CD8-positive, alpha-beta memory T cell (primary cell): ENCODE results near the gene ZFR2. TPM values are rescaled to one million over a fixed set of nuclear protein-coding genes. Genes with fewer than 3 reads are reported as not detected.

Experiments
- CTCF ChIA-PET: fragments of 350-600 bp; sonication (Branson Sonifier 250); formaldehyde crosslinking; loops from one replicate; lab custom pipeline; 2021; ENCODE audit warnings: antibody characterized with exemption; lab: Charles Lee
- POLR2A ChIA-PET: fragments of 350-600 bp; sonication (Branson Sonifier 250); formaldehyde crosslinking; loops from one replicate; lab custom pipeline; 2021; ENCODE audit warnings: antibody characterized with exemption; lab: Charles Lee
- DNase-seq, 5 donors: peaks; one replicate each; pipeline versions ENCODE4 v3.0.0 to v3.0.0-alpha.2; 2020 to 2022; ENCODE audit warnings: mixed read lengths in 1 of 5
- H3K27ac ChIP-seq: one replicate; pipeline ENCODE4 v1.7.0; 2013; ENCODE audit warnings: low read depth, mild to moderate bottlenecking, low read length, moderate library complexity
- H3K27me3 ChIP-seq: 2 replicates; pipeline ENCODE4 v1.7.0; 2013; ENCODE audit warnings: low read length, mild to moderate bottlenecking; ENCODE audit not compliant: insufficient read depth, poor library complexity, severe bottlenecking
- H3K36me3 ChIP-seq: 2 replicates; pipeline ENCODE4 v1.7.0; 2013; ENCODE audit warnings: mild to moderate bottlenecking, low read length, moderate library complexity; ENCODE audit not compliant: insufficient read depth
- H3K4me1 ChIP-seq: 2 replicates; pipeline ENCODE4 v1.7.0; 2013; ENCODE audit warnings: mild to moderate bottlenecking, low read length, moderate library complexity; ENCODE audit not compliant: insufficient read depth
- H3K4me3 ChIP-seq: 2 replicates; pipeline ENCODE4 v1.7.0; 2013; ENCODE audit warnings: mild to moderate bottlenecking, low read length
- H3K9me3 ChIP-seq: 2 replicates; pipeline ENCODE4 v1.7.0; 2013; ENCODE audit warnings: mild to moderate bottlenecking, low read length
- H3K27ac Mint-ChIP-seq, 8 donors: one replicate each; pipeline ENCODE4 v1.8.0; 2020 to 2021; ENCODE audit warnings: mixed read lengths in 8 of 8, mild to moderate bottlenecking in 6 of 8, inconsistent platforms in 3 of 8, moderate library complexity in 3 of 8
- H3K27me3 Mint-ChIP-seq, 2 donors: one replicate each; pipeline ENCODE4 v1.8.0; 2020 to 2021; ENCODE audit warnings: mixed read lengths in 2 of 2, mild to moderate bottlenecking in 1 of 2, moderate library complexity in 1 of 2
- H3K36me3 Mint-ChIP-seq, 3 donors: one replicate each; pipeline ENCODE4 v1.8.0; 2020 to 2021; ENCODE audit warnings: mixed read lengths in 3 of 3, inconsistent platforms in 1 of 3, mild to moderate bottlenecking in 1 of 3
- H3K4me1 Mint-ChIP-seq, 3 donors: one replicate each; pipeline ENCODE4 v1.8.0; 2020 to 2021; ENCODE audit warnings: mixed read lengths in 3 of 3, inconsistent platforms in 1 of 3, mild to moderate bottlenecking in 1 of 3
- H3K4me3 Mint-ChIP-seq, 7 donors: one replicate each; pipeline ENCODE4 v1.8.0; 2020 to 2021; ENCODE audit warnings: mixed read lengths in 7 of 7, mild to moderate bottlenecking in 6 of 7, moderate library complexity in 4 of 7, inconsistent platforms in 2 of 7
- H3K9me3 Mint-ChIP-seq, 5 donors: one replicate each; pipeline ENCODE4 v1.8.0; 2020 to 2022; ENCODE audit warnings: mixed read lengths in 5 of 5, mild to moderate bottlenecking in 3 of 5, moderate library complexity in 2 of 5, inconsistent platforms in 1 of 5
- polyA plus RNA-seq: library from polyadenylated mRNA; unstranded; fragments of 300-500 nt; fragmentation: Illumina TruSeq; gene quantifications from one replicate; pipeline ENCODE4 v1.2.3, GENCODE V29; 2021
- total RNA-seq, 2 experiments: library from RNA; stranded (reverse); gene quantifications; one replicate each; pipeline ENCODE4 v1.2.3, GENCODE V29; 2021

ZFR2 gene
- total RNA-seq (under 1 TPM; 0.57 to 0.71 TPM), polyA plus RNA-seq (4.8 TPM)

DNA sequence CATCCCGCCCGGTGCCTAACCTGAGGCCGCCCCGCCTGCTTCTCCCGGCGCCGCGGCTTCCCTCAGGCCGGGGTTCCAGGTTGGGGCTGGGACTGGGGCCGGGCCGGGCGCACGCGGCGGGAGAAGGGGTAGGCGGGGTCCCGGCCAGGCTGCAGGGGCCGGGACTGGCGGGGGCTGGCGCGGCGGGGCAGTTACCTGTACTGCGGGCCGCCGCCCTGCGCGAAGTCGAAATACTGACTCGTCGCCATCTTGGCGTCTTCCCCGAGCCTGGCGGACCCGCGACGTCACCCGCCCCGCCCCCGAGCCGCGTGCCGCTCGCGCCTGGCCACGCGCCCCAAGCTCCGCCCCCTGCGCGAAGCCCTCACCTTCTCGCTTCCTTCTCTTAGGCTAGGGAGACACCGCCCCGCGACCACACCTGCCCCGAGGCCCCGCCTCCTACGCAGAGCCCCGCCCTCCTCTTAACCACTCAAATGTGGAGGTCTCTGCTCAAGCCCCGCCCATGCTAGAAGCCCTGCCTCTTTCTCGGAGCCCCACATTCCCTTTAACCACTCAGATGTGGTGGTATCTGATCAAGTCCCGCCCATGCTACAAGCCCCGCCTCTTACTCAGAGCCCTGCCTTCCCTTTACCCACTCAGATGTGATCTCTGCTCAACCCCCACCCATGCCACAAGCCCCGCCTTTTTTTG, at the start of gene ZFR2:
Gene ZFR2, minus strand, starts transcription at position 269 of the 687 bp plus-strand sequence. Its CDS starts 21 bp downstream, at position 248.
- Histone ChIP-seq H3K27me3 (peaks cover 17% of the 10 kb centered on the region), H3K4me3 (no peak within 1 kb of the TSS)
- CTCF ChIA-PET: no interaction called here

DNA sequence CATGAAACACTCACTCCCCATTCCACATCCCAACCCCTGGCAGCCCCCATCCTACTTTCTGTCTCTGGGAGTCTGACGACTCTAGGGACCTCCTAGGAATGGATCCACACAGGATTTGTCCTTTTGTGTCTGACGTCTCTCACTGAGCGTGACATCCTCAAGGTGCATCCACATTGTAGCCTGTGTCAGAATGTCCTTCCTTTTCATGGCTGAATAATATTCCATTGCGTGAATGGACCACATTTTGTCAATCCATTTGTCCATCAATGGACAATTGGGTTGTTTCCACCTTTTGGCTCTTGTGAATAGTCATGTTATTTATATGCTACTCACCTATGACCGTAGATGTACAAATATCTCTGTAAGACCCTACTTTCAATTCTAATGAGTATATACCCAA, 47.2 kb upstream of the ZFR2 start:
- ChIA-PET CTCF (no interaction called here), POLR2A (no interaction called here)
- H3K9me3 Mint-ChIP-seq: peaks cover 0 to 3% (median 0%) of the 10 kb centered on the region in 5 donors
- no peaks in the 10 kb centered on the region for H3K36me3 ChIP-seq
- H3K27me3 Mint-ChIP-seq: peaks cover 12 to 16% of the 10 kb centered on the region in 2 donors
- H3K27me3 ChIP-seq: no peaks in the 10 kb centered on the region
- H3K4me3 Mint-ChIP-seq: no peak overlapping the region
- peaks cover 0 to 2% (median 0%) of the 10 kb centered on the region in 3 donors for H3K36me3 Mint-ChIP-seq
- no peak overlapping the region for H3K27ac ChIP-seq
- DNase-seq: no peak
- H3K4me1 Mint-ChIP-seq: no peaks in the 10 kb centered on the region
- H3K9me3 ChIP-seq: no peaks in the 10 kb centered on the region
- no peaks in the 10 kb centered on the region for H3K4me1 ChIP-seq
- H3K4me3 ChIP-seq: no peak overlapping the region
- no peak overlapping the region for H3K27ac Mint-ChIP-seq

More for the DNA sequence above, at the start of gene ZFR2:
- peaks cover 0 to 4% (median 3%) of the 10 kb centered on the region in 5 donors for H3K9me3 Mint-ChIP-seq
- Histone ChIP-seq H3K4me1 (no peaks in the 10 kb centered on the region), H3K27ac (no peak within 1 kb of the TSS), H3K36me3 (no peaks in the 10 kb centered on the region), H3K9me3 (no peaks in the 10 kb centered on the region)
- POLR2A ChIA-PET: no interaction called here
- peaks cover 5 to 18% (median 6%) of the 10 kb centered on the region in 3 donors for H3K4me1 Mint-ChIP-seq
- peak in 2 of 5 donors; percentile 9 to 20 for DNase-seq
- peak within 1 kb of the TSS in 2 of 8 donors; percentile 24 to 74 for H3K27ac Mint-ChIP-seq
- H3K4me3 Mint-ChIP-seq: peak within 1 kb of the TSS in 6 of 7 donors; percentile 31 to 58 (median 44)
- H3K27me3 Mint-ChIP-seq: peaks cover 36 to 46% of the 10 kb centered on the region in 2 donors
- H3K36me3 Mint-ChIP-seq: no peaks in the 10 kb centered on the region

DNA sequence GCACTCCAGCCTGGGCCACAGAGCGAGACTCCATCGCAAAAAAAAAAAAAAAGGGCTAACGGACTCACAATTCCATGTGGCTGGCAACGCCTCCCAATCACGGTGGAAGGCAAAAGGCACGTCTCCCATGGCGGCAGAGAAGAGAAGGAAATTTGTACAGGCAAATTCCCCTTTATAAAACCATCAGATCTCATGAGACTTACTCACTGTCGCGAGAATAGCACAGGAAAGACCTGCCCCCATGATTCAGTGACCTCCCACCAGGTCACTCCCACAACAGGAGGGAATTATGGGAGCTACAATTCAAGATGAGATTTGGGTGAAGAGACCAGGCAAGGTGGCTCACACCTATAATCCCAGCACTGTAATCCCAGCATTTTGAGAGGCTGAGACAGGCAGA, 45.4 kb upstream of the ZFR2 start:
- no peak for DNase-seq
- no peak overlapping the region for H3K4me3 ChIP-seq
- Mint-ChIP-seq H3K4me1 (no peaks in the 10 kb centered on the region), H3K9me3 (peaks cover 0 to 6% (median 5%) of the 10 kb centered on the region in 5 donors), H3K27me3 (peaks cover 8 to 14% of the 10 kb centered on the region in 2 donors), H3K4me3 (no peak overlapping the region), H3K36me3 (peaks cover 0 to 2% (median 0%) of the 10 kb centered on the region in 3 donors), H3K27ac (no peak overlapping the region)
- no peaks in the 10 kb centered on the region for H3K27me3 ChIP-seq
- peaks cover 6% of the 10 kb centered on the region for H3K9me3 ChIP-seq
- ChIA-PET CTCF (interaction anchor here (0.9 kb wide), 1 partner anchor 16 kb away, joined by 3 read pairs; no protein-coding TSS in a partner anchor), POLR2A (no interaction called here)
- H3K4me1 ChIP-seq: no peaks in the 10 kb centered on the region
- H3K27ac ChIP-seq: no peak overlapping the region
- H3K36me3 ChIP-seq: no peaks in the 10 kb centered on the region

DNA sequence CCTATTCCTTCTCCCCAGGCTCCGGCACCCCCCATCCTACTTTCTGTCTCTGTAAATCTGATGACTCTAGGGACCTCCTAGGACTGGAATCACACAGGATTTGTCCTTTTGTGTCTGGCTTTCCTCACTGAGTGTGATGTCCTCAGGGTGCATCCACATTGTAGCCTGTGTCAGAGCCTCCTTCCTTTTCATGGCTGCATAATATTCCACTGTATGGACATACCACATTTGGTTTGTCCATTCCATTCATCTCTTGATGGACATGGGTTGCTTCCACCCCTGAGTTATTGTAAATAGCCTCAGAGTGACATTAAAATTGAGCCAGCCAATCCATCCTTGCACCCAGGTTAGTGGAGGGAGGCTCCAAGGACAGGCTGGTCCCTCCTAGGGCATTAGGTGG, 41.3 kb upstream of the ZFR2 start:
- Mint-ChIP-seq H3K4me1 (no peaks in the 10 kb centered on the region), H3K27ac (no peak overlapping the region), H3K27me3 (peaks cover 3 to 12% of the 10 kb centered on the region in 2 donors), H3K9me3 (peaks cover 0 to 7% (median 5%) of the 10 kb centered on the region in 5 donors), H3K4me3 (no peak overlapping the region), H3K36me3 (peaks cover 0 to 2% (median 0%) of the 10 kb centered on the region in 3 donors)
- no peaks in the 10 kb centered on the region for H3K27me3 ChIP-seq
- no peak overlapping the region for H3K4me3 ChIP-seq
- DNase-seq: no peak
- H3K27ac ChIP-seq: no peak overlapping the region
- H3K4me1 ChIP-seq: no peaks in the 10 kb centered on the region
- H3K9me3 ChIP-seq: peaks cover 6% of the 10 kb centered on the region
- no peaks in the 10 kb centered on the region for H3K36me3 ChIP-seq
- ChIA-PET CTCF (no interaction called here), POLR2A (no interaction called here)

- Mint-ChIP-seq H3K4me1 (no peaks in the 10 kb centered on the region), H3K36me3 (peaks cover 0 to 2% (median 0%) of the 10 kb centered on the region in 3 donors), H3K27me3 (peaks cover 6 to 8% of the 10 kb centered on the region in 2 donors), H3K4me3 (no peak overlapping the region), H3K27ac (no peak overlapping the region), H3K9me3 (peaks cover 0 to 7% (median 5%) of the 10 kb centered on the region in 5 donors)
- Histone ChIP-seq H3K36me3 (no peaks in the 10 kb centered on the region), H3K9me3 (peaks cover 6% of the 10 kb centered on the region), H3K27ac (no peak overlapping the region), H3K27me3 (no peaks in the 10 kb centered on the region), H3K4me3 (no peak overlapping the region), H3K4me1 (no peaks in the 10 kb centered on the region)
- no peak for DNase-seq
- CTCF ChIA-PET: no interaction called here
- POLR2A ChIA-PET: no interaction called here
Observed at GRCh38 chr19:3908266-3909054, 39.6 kb upstream of the ZFR2 start.

DNA sequence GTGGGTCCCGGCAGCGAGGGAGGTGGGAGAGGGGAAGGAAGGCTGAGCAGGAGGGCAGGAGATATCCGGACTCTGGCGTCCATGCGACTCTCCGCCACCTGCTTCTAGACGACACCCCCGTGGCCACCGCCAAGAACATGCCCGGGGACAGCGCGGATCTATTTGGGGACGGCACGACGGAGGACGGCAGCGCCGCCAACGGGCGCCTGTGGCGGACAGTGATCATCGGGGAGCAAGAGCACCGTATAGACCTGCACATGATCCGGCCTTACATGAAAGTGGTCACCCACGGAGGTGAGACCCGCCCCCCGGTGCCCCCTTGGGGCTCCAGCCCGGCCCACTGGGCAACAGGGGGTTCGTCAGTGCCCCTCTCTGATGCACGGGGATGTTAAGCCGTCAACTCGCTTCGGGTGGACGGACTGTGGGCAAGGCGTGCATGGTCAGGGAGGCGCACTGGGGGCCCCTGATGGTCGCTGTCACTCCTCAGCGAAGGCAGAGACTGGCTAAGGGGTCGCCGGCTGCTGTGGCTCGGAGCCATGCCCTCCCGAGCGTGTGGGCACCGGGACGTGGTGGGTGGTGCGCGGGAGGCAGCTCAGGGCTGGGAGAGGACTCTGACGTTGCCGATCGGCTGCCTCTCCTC, 38.9 kb upstream of the ZFR2 start:
- peaks cover 6% of the 10 kb centered on the region for H3K9me3 ChIP-seq
- no peak overlapping the region for H3K4me3 ChIP-seq
- DNase-seq: no peak
- no peaks in the 10 kb centered on the region for H3K36me3 ChIP-seq
- Mint-ChIP-seq H3K4me3 (no peak overlapping the region), H3K27me3 (peaks cover 6 to 8% of the 10 kb centered on the region in 2 donors), H3K36me3 (peaks cover 0 to 2% (median 0%) of the 10 kb centered on the region in 3 donors), H3K4me1 (no peaks in the 10 kb centered on the region), H3K9me3 (peaks cover 0 to 7% (median 5%) of the 10 kb centered on the region in 5 donors), H3K27ac (no peak overlapping the region)
- POLR2A ChIA-PET: no interaction called here
- H3K27me3 ChIP-seq: no peaks in the 10 kb centered on the region
- no peaks in the 10 kb centered on the region for H3K4me1 ChIP-seq
- no peak overlapping the region for H3K27ac ChIP-seq
- CTCF ChIA-PET: no interaction called here

DNA sequence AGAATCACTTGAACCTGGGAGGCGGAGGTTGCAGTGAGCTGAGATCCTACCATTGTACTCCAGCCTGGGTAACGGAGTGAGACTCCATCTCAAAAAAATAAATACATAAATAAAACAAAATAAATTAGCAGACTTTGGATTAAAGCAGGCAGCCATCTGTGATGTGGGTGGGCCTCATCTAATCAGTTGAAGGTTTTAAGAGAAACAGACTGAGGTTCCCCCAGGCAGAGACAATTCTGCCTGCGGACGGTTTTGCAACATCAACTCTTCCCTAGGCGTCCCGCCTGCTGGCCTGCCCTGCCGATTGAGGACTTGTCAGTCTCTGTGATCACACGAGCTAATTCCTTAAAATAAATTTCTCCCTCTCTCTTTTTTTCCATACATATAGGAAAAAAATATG, 35.4 kb upstream of the ZFR2 start:
- no peak for DNase-seq
- Mint-ChIP-seq H3K36me3 (no peaks in the 10 kb centered on the region), H3K4me3 (no peak overlapping the region), H3K4me1 (no peaks in the 10 kb centered on the region), H3K27me3 (peaks cover 6 to 11% of the 10 kb centered on the region in 2 donors), H3K27ac (no peak overlapping the region), H3K9me3 (peaks cover 0 to 2% (median 0%) of the 10 kb centered on the region in 5 donors)
- POLR2A ChIA-PET: no interaction called here
- no peaks in the 10 kb centered on the region for H3K27me3 ChIP-seq
- CTCF ChIA-PET: no interaction called here
- no peak overlapping the region for H3K27ac ChIP-seq
- H3K36me3 ChIP-seq: no peaks in the 10 kb centered on the region
- no peaks in the 10 kb centered on the region for H3K9me3 ChIP-seq
- H3K4me1 ChIP-seq: no peaks in the 10 kb centered on the region
- H3K4me3 ChIP-seq: no peak overlapping the region
